Measurements from ENCODE around the gene MCRIP2. TPM values are rescaled to one million over a fixed set of nuclear protein-coding genes. Genes with fewer than 3 reads are reported as not detected.

The MCRIP2 gene
- total RNA-seq, 1 donor: 13.3 TPM

GRCh38 chr16:666572-666971 is 24.9 kb downstream of the MCRIP2 start:
- DNase-seq (ENCODE audit: low read depth): no peak
- TF ChIP-seq CTCF (IDR thresholded peaks at IDR 0.05; ENCODE audit: insufficient read depth, low read length): no peak

GRCh38 chr16:667113-667779 is 25.6 kb downstream of the MCRIP2 start:
- no peak overlapping the region for H3K4me3 ChIP-seq (ENCODE audit: low read depth, low read length)
- no peak for TF ChIP-seq CTCF (IDR thresholded peaks at IDR 0.05; ENCODE audit: insufficient read depth, low read length)
- DNase-seq (ENCODE audit: low read depth): no peak

More at GRCh38 chr16:666572-666971, 24.9 kb downstream of the MCRIP2 start:
- no peak overlapping the region for H3K4me3 ChIP-seq (ENCODE audit: low read depth, low read length)

GRCh38 chr16:667780-668518 is 26.3 kb downstream of the MCRIP2 start, which contains the start of gene RHOT2:
Gene RHOT2 (plus strand): TSS chr16:668132. CDS start chr16:668200, 68 bp downstream.
- peak within 1 kb of the TSS; percentile 83 for H3K4me3 ChIP-seq (ENCODE audit: low read depth, low read length)
- peak; percentile 52 for TF ChIP-seq CTCF (IDR thresholded peaks at IDR 0.05; ENCODE audit: insufficient read depth, low read length)
- DNase-seq (ENCODE audit: low read depth): peak; percentile 82

DNA sequence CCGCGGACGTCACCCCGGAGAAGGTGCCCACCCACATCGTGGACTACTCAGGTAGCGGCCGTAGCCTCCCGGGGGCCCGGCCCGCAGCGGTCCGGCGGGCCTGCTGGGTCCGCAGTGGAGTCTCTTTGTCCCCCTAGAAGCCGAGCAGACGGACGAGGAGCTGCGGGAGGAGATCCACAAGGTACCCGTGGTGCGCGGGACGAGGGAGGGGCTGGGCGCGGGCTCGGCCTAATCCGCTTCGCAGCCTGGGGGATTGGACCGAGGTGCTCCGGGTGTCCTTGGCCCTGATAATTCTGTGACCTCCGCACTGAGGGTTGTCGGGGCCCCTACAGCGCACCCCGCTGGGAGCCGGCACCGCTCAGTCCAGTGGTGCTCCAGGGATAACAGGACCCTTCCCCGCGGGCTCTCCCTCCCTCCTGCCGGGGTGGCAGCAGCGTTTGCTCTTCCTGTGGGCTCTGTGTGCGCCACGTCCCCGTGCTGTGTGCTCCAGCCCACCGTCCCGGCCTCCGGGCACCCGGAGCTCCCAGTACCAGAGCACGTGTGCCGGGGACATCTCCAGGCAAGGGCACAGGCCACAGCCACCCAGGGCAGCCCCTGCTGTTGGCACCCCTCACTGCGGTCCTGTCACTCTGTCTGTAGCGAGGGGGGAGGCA is 27.0 kb downstream of the MCRIP2 start:
- no peak for DNase-seq (ENCODE audit: low read depth)
- H3K4me3 ChIP-seq (ENCODE audit: low read depth, low read length): peak overlapping the region; percentile 83

GRCh38 chr16:669666-670065 is 28.0 kb downstream of the MCRIP2 start:
- DNase-seq (ENCODE audit: low read depth): no peak
- H3K4me3 ChIP-seq (ENCODE audit: low read depth, low read length): peak overlapping the region; percentile 83
- no peak for TF ChIP-seq CTCF (IDR thresholded peaks at IDR 0.05; ENCODE audit: insufficient read depth, low read length)

More for the DNA sequence above, 27.0 kb downstream of the MCRIP2 start:
- TF ChIP-seq CTCF (IDR thresholded peaks at IDR 0.05; ENCODE audit: insufficient read depth, low read length): no peak

GRCh38 chr16:670485-671352 is 29.1 kb downstream of the MCRIP2 start:
- no peak for DNase-seq (ENCODE audit: low read depth)
- no peak for TF ChIP-seq CTCF (IDR thresholded peaks at IDR 0.05; ENCODE audit: insufficient read depth, low read length)

More at GRCh38 chr16:670485-671352, 29.1 kb downstream of the MCRIP2 start:
- H3K4me3 ChIP-seq (ENCODE audit: low read depth, low read length): no peak overlapping the region
